Endothelial cell of umbilical vein (primary cell): ENCODE data around the gene GZMM.

Experiments used
- EZH2 ChIP-seq: IDR thresholded peaks from 2 replicates; pipeline ENCODE4 v1.6.1; 2012; ENCODE audit warnings: borderline replicate concordance, low read depth, mild to moderate bottlenecking, moderate library complexity, low read length, inconsistent platforms; ENCODE audit not compliant: severe bottlenecking
- MYC ChIP-seq: IDR thresholded peaks from one replicate; pipeline ENCODE4 v1.6.1; 2011; ENCODE audit warnings: mild to moderate bottlenecking, low read depth, low read length
- POLR2A ChIP-seq: IDR thresholded peaks from 2 replicates; pipeline ENCODE4 v1.6.1; 2012; ENCODE audit warnings: low read depth, mild to moderate bottlenecking, control low read depth, low read length
- POLR2AphosphoS5 ChIP-seq: IDR thresholded peaks from 2 replicates; pipeline ENCODE4 v1.6.1; 2012; ENCODE audit warnings: low read depth, mild to moderate bottlenecking, control low read depth, low read length, moderate library complexity; ENCODE audit not compliant: insufficient read depth
- TF ChIP-seq, protein P1 (sequence below), 2 donors: IDR thresholded peaks; 1 replicate in 1 of 2; 2 replicates in 1 of 2; pipeline ENCODE4 v1.5.1; 2011; ENCODE audit warnings: low read length in 2 of 2, mild to moderate bottlenecking in 2 of 2, moderate library complexity in 2 of 2, control low read depth in 1 of 2, inconsistent platforms in 1 of 2, low read depth in 1 of 2; ENCODE audit not compliant: insufficient read depth in 1 of 2; ENCODE audit errors: extremely low read depth in 1 of 2

GRCh38 chr19:498977-499623 is 44.8 kb upstream of the GZMM start:
- TF ChIP-seq, protein P1, sequence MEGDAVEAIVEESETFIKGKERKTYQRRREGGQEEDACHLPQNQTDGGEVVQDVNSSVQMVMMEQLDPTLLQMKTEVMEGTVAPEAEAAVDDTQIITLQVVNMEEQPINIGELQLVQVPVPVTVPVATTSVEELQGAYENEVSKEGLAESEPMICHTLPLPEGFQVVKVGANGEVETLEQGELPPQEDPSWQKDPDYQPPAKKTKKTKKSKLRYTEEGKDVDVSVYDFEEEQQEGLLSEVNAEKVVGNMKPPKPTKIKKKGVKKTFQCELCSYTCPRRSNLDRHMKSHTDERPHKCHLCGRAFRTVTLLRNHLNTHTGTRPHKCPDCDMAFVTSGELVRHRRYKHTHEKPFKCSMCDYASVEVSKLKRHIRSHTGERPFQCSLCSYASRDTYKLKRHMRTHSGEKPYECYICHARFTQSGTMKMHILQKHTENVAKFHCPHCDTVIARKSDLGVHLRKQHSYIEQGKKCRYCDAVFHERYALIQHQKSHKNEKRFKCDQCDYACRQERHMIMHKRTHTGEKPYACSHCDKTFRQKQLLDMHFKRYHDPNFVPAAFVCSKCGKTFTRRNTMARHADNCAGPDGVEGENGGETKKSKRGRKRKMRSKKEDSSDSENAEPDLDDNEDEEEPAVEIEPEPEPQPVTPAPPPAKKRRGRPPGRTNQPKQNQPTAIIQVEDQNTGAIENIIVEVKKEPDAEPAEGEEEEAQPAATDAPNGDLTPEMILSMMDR (IDR thresholded peaks at IDR 0.05; ENCODE audit: extremely low read depth in 1 of 2, insufficient read depth in 1 of 2, low read depth in 1 of 2, low read length in 2 of 2), result no peak
- TF ChIP-seq EZH2 (no peak), POLR2AphosphoS5 (no peak), MYC (no peak), POLR2A (no peak)
